Osteoblast (primary cell): ENCODE data around the gene UGT1A1. TPM values are rescaled to one million over a fixed set of nuclear protein-coding genes. Genes with fewer than 3 reads are reported as not detected.

ENCODE experiments used
- DNase-seq: peaks from one replicate; pipeline ENCODE4 v3.0.0; 2011; ENCODE audit warnings: low spot score, mixed read lengths; ENCODE audit not compliant: insufficient read length; ENCODE audit errors: missing footprints
- H2AFZ ChIP-seq: 2 replicates; pipeline ENCODE4 v1.6.0; 2011; ENCODE audit warnings: mild to moderate bottlenecking, low read length
- H3K27ac ChIP-seq: 2 replicates; pipeline ENCODE4 v1.5.1; 2011; ENCODE audit warnings: mild to moderate bottlenecking, low read depth, low read length, moderate library complexity
- H3K27me3 ChIP-seq: 2 replicates; pipeline ENCODE4 v1.6.0; 2012; ENCODE audit warnings: mild to moderate bottlenecking, control low read depth, inconsistent platforms, low read length, moderate library complexity; ENCODE audit not compliant: insufficient read depth
- H3K36me3 ChIP-seq: 2 replicates; pipeline ENCODE4 v1.5.1; 2011; ENCODE audit warnings: mild to moderate bottlenecking, low read length, control low read depth, moderate library complexity; ENCODE audit not compliant: insufficient read depth
- H3K4me1 ChIP-seq: 2 replicates; pipeline ENCODE4 v1.5.1; 2011; ENCODE audit warnings: mild to moderate bottlenecking, low read length, control low read depth, moderate library complexity; ENCODE audit not compliant: insufficient read depth
- H3K4me2 ChIP-seq: 2 replicates; pipeline ENCODE4 v1.6.0; 2011; ENCODE audit warnings: mild to moderate bottlenecking, low read length; ENCODE audit not compliant: insufficient read depth
- H3K4me3 ChIP-seq: fragments of 200-600 bp; sonication (generic); 3 replicates; pipeline ENCODE4 v1.5.1; 2012; ENCODE audit warnings: mild to moderate bottlenecking, low read length, inconsistent platforms; ENCODE audit not compliant: insufficient read depth
- H3K79me2 ChIP-seq: 2 replicates; pipeline ENCODE4 v1.6.0; 2012; ENCODE audit warnings: mild to moderate bottlenecking, low read length, control low read depth, inconsistent platforms; ENCODE audit not compliant: insufficient read depth
- H3K9me3 ChIP-seq: 2 replicates; pipeline ENCODE4 v1.5.1; 2011; ENCODE audit warnings: low read depth, low read length, control low read depth
- H4K20me1 ChIP-seq: 2 replicates; pipeline ENCODE4 v1.6.0; 2012; ENCODE audit warnings: mild to moderate bottlenecking, low read length, control low read depth; ENCODE audit not compliant: insufficient read depth
- CTCF ChIP-seq: IDR thresholded peaks from 2 replicates; pipeline ENCODE4 v1.5.1; 2011; ENCODE audit warnings: mild to moderate bottlenecking, low read depth, low read length, moderate library complexity; ENCODE audit errors: extremely low read depth
- total RNA-seq: library from RNA; depleted of rRNA; stranded (reverse); fragments of >200 nt; gene quantifications from 2 replicates; pipeline ENCODE4 v1.2.3, GENCODE V29; 2012

Gene UGT1A1
- total RNA-seq, 1 donor, result not detected

DNA sequence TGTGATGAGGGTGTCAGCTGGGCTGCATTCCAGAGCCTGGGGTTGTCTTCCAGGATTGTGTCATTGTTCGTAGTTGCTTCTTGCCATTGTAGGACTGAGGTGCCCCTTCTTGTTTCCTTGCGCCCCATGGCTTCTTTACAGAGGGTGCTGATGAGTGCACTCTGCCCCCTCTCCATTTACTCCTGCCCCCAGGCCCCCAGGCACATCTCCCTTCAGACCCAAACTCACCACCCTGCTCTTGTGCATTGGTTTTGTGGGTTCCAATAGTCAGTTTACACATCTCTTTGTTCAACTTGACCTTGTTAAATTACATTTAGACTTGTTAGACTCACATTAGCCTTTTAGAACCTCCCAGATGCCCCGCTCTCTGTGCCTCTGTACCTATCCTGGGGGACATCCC is 61.1 kb downstream of the UGT1A1 start:
- TF ChIP-seq CTCF, result no peak
- no peaks in the 10 kb centered on the region for H3K36me3 ChIP-seq
- no peak overlapping the region for H3K4me2 ChIP-seq
- H4K20me1 ChIP-seq, result no peaks in the 10 kb centered on the region
- H3K9me3 ChIP-seq, result no peaks in the 10 kb centered on the region
- H3K79me2 ChIP-seq, result no peaks in the 10 kb centered on the region
- H2AFZ ChIP-seq, result no peak overlapping the region
- DNase-seq, result peak; percentile 73
- no peak overlapping the region for H3K4me3 ChIP-seq
- H3K27ac ChIP-seq, result no peak overlapping the region
- H3K4me1 ChIP-seq, result no peaks in the 10 kb centered on the region
- H3K27me3 ChIP-seq, result peaks cover 8% of the 10 kb centered on the region

DNA sequence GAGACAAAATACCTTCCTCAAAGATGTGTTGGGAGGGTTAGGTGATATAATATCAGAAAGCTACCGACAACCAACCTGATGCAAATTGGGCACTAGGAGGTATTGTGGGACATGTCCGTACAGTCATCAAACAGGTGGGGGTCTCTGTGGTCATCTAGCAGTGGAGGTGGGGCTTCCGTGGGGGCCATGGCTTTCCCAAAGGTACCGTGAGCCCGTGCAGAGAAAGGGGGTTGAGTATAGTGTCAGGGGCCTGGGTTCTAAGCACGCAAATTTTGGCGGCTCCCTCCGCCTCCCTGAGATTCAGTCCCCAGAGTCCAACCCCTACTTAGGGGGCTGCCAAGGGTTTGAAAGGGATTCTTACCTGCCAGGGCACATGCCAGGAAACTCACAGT is 61.6 kb downstream of the UGT1A1 start:
- H2AFZ ChIP-seq, result no peak overlapping the region
- no peaks in the 10 kb centered on the region for H3K79me2 ChIP-seq
- TF ChIP-seq CTCF, result no peak

GRCh38 chr2:233822101-233822771 is 62.2 kb downstream of the UGT1A1 start:
- Histone ChIP-seq H3K4me2 (no peak overlapping the region), H2AFZ (no peak overlapping the region), H3K4me3 (no peak overlapping the region), H3K4me1 (no peaks in the 10 kb centered on the region), H3K27ac (no peak overlapping the region), H3K36me3 (no peaks in the 10 kb centered on the region), H4K20me1 (no peaks in the 10 kb centered on the region), H3K79me2 (no peaks in the 10 kb centered on the region), H3K9me3 (no peaks in the 10 kb centered on the region), H3K27me3 (peaks cover 3% of the 10 kb centered on the region)
- peak; percentile 19 for DNase-seq
- TF ChIP-seq CTCF, result no peak

More for the DNA sequence above, 61.6 kb downstream of the UGT1A1 start:
- H3K4me1 ChIP-seq, result no peaks in the 10 kb centered on the region
- peaks cover 3% of the 10 kb centered on the region for H3K27me3 ChIP-seq
- H4K20me1 ChIP-seq, result no peaks in the 10 kb centered on the region
- no peaks in the 10 kb centered on the region for H3K9me3 ChIP-seq
- no peak overlapping the region for H3K4me2 ChIP-seq
- no peak for DNase-seq
- H3K27ac ChIP-seq, result no peak overlapping the region
- no peak overlapping the region for H3K4me3 ChIP-seq
- H3K36me3 ChIP-seq, result no peaks in the 10 kb centered on the region

Other genes starting within 250 kb of the UGT1A1 start
- gene USP40, start 193.5 kb upstream of the UGT1A1 start, total RNA-seq, result 34.0 and 38.3 TPM in 2 replicates
- gene UGT1A8, start 142.6 kb upstream of the UGT1A1 start, total RNA-seq, result not detected in 2 replicates
- not detected in 2 replicates for gene UGT1A10, start 123.8 kb upstream of the UGT1A1 start, total RNA-seq
- gene UGT1A9, start 88.4 kb upstream of the UGT1A1 start, total RNA-seq, result not detected in 2 replicates
- not detected in 2 replicates for gene UGT1A7, start 78.4 kb upstream of the UGT1A1 start, total RNA-seq
- not detected in 2 replicates for gene UGT1A6, start 67.4 kb upstream of the UGT1A1 start, total RNA-seq
- gene UGT1A5, start 47.4 kb upstream of the UGT1A1 start, total RNA-seq, result not detected in 2 replicates
- gene UGT1A4, start 41.5 kb upstream of the UGT1A1 start, total RNA-seq, result not detected in 2 replicates
- gene UGT1A3, start 31.2 kb upstream of the UGT1A1 start, total RNA-seq, result not detected in 2 replicates
- not detected in 2 replicates for gene MROH2A, start 18.1 kb downstream of the UGT1A1 start, total RNA-seq
- 2.9 and 3.5 TPM in 2 replicates for gene HJURP, start 94.3 kb downstream of the UGT1A1 start, total RNA-seq
- gene TRPM8, start 157.1 kb downstream of the UGT1A1 start, total RNA-seq, result not detected in 2 replicates